HG03460 (cell line): ENCODE data around the gene DCHS1.

Source experiments
- ATAC-seq: cut with Tn5 transposase; IDR thresholded peaks from one replicate; pipeline ENCODE4 v1.9.1; 2021; ENCODE audit not compliant: unreplicated experiment

DCHS1 gene

GRCh38 chr11:6629892-6630631 is 25.5 kb downstream of the DCHS1 start:
- no peak for ATAC-seq

GRCh38 chr11:6629573-6629891 is 26.1 kb downstream of the DCHS1 start:
- ATAC-seq, result no peak

DNA sequence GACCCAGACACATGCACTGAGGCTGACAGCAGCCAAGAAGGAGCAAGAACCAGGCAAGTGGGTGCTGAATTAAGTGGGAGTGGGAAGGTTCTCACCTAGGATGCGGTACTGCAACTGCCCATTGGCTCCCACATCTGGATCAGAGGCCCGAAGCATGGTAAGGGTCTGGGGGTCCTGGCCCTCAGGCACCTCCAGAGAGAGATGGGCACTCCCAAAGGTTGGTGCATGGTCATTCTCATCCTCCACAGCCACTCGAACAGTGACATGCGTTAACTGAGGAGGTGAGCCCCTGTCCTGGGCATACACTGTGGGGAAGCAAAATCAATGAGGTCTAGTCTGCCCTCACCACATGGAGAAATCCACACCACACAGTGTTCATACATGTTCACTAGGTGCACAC is 27.1 kb downstream of the DCHS1 start:
- no peak for ATAC-seq

DNA sequence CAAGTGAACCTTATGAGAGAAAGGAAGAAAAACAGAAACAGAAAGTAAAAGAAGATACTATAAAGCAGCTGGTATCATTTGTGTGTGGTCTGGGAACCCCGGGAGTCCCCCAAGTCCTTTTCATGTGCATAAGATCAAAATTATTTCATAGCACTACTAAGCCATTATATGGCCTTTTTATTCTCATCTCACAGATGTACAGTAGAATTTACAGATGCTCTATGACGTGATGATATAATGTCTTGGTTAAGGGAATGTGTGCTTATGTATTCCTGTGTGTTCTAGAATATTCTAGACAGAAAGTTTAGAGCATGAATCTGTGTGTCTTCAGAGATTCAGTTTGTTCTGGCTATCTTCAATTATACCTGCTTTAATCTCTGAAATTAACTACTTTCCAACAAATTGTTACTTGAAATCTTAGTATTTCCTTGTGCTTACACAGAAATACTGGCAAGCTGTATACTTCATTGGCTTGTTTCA is 27.8 kb downstream of the DCHS1 start:
- ATAC-seq, result no peak

DNA sequence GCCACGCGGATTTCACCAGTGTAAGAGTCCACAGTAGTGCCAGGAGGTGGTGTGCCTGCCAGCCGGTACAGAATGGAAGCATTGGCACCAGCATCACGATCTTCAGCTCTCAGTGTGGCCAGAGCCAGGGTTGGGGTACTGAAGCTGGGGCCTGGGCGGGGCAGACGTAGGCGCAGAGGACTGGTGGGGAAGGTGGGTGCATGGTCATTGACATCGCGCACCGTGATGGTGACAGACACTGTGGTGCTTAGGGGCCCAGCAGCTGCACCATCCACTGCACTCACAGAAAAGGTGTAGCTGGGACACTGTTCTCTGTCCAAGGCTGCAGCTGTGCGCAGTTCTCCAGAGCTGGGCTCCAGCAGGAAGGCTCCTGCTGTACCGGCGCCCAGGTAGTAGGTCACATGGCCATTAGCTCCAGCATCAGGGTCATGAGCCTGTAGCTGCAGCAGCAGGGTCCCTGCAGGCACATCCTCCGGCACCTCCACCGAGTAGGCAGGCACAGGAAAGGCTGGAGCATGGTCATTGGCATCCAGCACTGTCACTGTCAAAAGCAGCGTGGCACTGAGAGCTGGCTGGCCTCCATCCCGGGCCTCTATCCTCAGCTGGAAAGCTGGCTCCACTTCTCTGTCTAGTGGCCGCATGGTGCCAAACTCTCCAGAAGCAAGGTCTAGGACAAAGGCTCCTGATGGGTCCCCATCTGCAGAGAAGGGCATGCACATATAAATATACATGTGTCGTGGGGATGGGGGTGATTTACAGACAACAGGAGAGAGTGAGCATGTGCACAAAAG is 28.4 kb downstream of the DCHS1 start:
- no peak for ATAC-seq

DNA sequence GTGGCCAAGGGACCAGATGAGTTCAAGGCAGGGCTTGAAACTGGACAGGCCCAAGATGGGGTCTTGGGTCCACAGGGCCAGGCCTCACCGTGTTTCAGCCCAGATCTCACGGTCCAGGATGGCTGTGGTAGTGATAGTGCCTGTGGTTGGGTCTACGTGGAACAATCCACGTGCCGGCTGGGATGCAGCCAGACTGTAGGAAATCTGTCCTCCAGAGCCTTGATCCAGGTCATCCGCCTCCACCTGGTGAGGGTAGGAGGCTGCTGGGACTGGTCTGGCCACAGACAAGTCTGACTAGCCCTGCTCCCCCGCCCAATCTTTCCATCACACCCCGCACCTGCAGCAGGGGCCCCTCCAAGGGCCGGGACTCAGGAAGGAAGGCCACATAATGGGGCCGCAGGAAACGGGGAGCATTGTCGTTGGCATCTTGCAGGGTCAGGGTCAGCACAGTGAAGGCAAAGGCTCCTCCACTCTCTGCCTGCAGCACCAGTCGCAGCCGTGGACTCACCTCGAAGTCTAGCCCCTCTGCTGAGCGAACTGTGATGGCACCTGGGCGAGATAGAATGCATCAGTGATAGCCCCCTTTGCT is 29.7 kb downstream of the DCHS1 start:
- no peak for ATAC-seq

GRCh38 chr11:6625156-6625831 is 30.3 kb downstream of the DCHS1 start:
- ATAC-seq, result no peak

DNA sequence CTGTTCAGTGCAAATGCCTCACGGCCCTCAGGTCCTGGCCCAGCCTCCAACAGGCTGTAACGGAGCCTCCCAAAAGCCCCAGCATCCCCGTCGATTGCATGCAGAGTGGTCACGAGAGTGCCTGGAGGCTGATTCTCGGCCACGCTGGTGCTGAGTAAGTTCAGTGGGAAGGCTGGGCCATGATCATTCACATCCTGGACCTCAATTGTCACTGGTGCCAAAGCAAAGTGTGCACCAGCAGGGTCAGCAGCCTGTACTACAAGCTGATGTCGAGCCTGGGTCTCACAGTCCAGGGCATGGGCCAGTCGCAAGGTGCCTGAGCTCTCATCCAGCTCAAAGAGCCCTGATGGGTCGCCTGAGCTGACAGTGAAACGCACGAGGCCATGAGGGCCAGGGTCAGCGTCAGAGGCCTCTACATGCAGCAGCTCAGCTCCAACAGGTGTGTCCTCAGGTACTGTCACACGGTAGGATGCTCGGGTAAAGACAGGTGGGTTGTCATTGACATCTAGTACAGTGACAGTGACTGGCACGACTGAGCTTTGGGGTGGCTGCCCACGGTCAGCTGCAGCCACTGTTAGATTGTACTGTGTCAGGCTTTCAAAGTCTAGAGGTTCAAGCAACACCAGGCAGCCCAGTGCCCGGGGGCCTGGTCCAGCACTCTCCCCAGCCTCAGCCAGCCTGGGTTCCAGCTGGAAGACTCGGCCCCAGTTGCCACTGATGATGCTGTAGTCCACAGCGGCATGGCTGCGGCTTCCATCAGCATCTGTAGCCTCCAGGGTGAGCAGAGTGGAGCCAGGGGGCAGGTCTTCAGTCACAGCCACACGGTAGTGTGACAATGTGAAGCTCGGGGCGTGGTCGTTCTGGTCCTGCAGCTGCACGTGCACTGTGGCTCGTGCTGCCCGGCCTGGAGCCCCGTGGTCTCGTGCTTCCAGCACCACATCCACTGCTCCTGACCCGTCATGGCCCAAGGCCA is 31.9 kb downstream of the DCHS1 start:
- no peak for ATAC-seq

- no peak for ATAC-seq
These were observed 33.1 kb downstream of the DCHS1 start for GRCh38 chr11:6622261-6623171.

GRCh38 chr11:6621711-6622211 is 33.8 kb downstream of the DCHS1 start:
- no peak for ATAC-seq

DNA sequence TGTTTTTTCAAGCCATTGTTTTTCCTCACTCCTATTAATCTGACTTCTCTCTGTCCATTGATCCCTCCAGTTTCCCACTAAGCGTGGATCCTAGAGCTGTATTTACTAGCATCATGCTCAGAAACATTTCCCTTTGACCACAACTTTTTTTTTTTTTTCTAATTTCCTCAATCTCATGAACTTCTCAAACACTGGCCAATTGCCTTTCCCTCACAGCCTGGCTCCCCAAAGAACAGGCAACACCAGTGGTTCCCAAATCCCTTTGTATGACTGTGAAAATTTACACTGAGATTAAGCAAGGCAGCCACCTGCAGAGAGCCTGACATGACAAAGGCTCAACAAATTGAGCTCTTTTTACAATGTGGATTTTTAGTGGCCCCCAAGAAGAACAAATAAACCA is 35.0 kb downstream of the DCHS1 start:
- no peak for ATAC-seq

GRCh38 chr11:6619004-6619745 is 36.4 kb downstream of the DCHS1 start, which contains the start of gene TPP1:
TPP1 (minus strand) TSS chr11:6619422; CDS start chr11:6619400, 22 bp downstream.
- ATAC-seq, result peak; percentile 100

GRCh38 chr11:6618117-6619003 is 37.2 kb downstream of the DCHS1 start:
- ATAC-seq, result peak; percentile 23

- ATAC-seq, result no peak
These were observed 38.3 kb downstream of the DCHS1 start for GRCh38 chr11:6617315-6617781.

DNA sequence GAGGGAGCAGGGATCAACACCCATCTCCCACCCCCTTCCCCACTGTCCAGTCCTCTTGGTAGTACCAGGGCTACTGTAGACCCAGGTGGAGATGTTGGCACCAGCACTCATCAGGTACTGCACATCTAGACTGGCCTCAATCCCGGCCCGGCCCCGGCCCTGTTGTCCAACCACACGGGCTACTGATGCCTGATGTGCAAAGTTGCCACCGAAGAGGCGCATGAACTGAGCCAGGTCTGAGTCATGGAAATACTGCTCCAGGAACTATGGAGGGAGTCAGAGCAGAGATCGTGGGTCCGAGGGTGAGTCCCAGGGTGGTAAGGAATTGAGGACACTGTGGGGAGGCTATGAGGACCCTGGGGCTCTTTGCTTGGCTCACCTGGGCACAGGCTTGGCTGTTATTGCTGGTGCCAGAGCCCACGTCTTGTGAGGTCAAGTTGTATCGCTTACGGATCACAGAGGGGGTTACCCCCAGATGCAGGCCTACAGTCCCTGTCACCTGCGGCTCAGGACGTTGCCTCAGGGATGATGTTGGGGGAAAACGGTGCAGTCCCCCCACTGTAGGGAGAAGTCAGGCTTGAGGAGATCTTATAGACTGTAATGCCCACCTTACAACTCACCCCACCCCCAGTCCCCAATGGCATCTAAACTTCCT is 38.9 kb downstream of the DCHS1 start:
- no peak for ATAC-seq

- no peak for ATAC-seq
These were observed 39.6 kb downstream of the DCHS1 start for GRCh38 chr11:6615882-6616585.
